Endothelial cell (in vitro differentiated cells): ENCODE measurements around the gene TNFRSF25. TPM values are rescaled to one million over a fixed set of nuclear protein-coding genes. Genes with fewer than 3 reads are reported as not detected.

Source experiments
- DNase-seq: peaks from one replicate; pipeline ENCODE4 v3.0.0; 2021; ENCODE audit warnings: low spot score
- H3K27ac Mint-ChIP-seq: one replicate; pipeline ENCODE4 v1.8.0; 2021; ENCODE audit warnings: mixed read lengths, inconsistent platforms; ENCODE audit not compliant: unreplicated experiment
- H3K27me3 Mint-ChIP-seq: one replicate; pipeline ENCODE4 v1.8.0; 2021; ENCODE audit warnings: mild to moderate bottlenecking, moderate library complexity, mixed read lengths, inconsistent platforms; ENCODE audit not compliant: unreplicated experiment
- H3K36me3 Mint-ChIP-seq: one replicate; pipeline ENCODE4 v1.8.0; 2021; ENCODE audit warnings: mild to moderate bottlenecking, low read depth, mixed read lengths, inconsistent platforms; ENCODE audit not compliant: unreplicated experiment
- H3K4me1 Mint-ChIP-seq: one replicate; pipeline ENCODE4 v1.8.0; 2021; ENCODE audit warnings: mild to moderate bottlenecking, mixed read lengths, inconsistent platforms; ENCODE audit not compliant: unreplicated experiment
- H3K4me3 Mint-ChIP-seq: one replicate; pipeline ENCODE4 v1.8.0; 2021; ENCODE audit warnings: mild to moderate bottlenecking, mixed read lengths, inconsistent platforms; ENCODE audit not compliant: unreplicated experiment
- H3K9me3 Mint-ChIP-seq: one replicate; pipeline ENCODE4 v1.8.0; 2021; ENCODE audit warnings: mixed read lengths, inconsistent platforms; ENCODE audit not compliant: unreplicated experiment
- CTCF ChIP-seq: fragments of 200-600 bp; sonication (generic); IDR thresholded peaks from one replicate; pipeline ENCODE4 v1.5.0; 2021; ENCODE audit warnings: antibody characterized with exemption; ENCODE audit not compliant: unreplicated experiment
- total RNA-seq: library from RNA; stranded (reverse); fragmentation: NEBNext Ultra II Directional; extraction: Animal tissue kit (Norgen Biotek cat#: 25700); gene quantifications from one replicate; pipeline ENCODE4 v1.2.1, GENCODE V29; 2021; ENCODE audit not compliant: unreplicated experiment

TNFRSF25 gene
- total RNA-seq, 1 donor from 2014 or later, result 104 TPM

- peak overlapping the region; percentile 69 for H3K4me3 Mint-ChIP-seq
- no peaks in the 10 kb centered on the region for H3K9me3 Mint-ChIP-seq
- peaks cover 25% of the 10 kb centered on the region for H3K27me3 Mint-ChIP-seq
- no peak overlapping the region for H3K27ac Mint-ChIP-seq
- no peaks in the 10 kb centered on the region for H3K36me3 Mint-ChIP-seq
- TF ChIP-seq CTCF, result no peak
- no peak for DNase-seq
- H3K4me1 Mint-ChIP-seq, result peaks cover 3% of the 10 kb centered on the region
Measured at GRCh38 chr1:6497867-6498575, 32.0 kb upstream of the TNFRSF25 start.

- Mint-ChIP-seq H3K36me3 (no peaks in the 10 kb centered on the region), H3K9me3 (no peaks in the 10 kb centered on the region), H3K4me3 (peak overlapping the region; percentile 69), H3K4me1 (peaks cover 3% of the 10 kb centered on the region), H3K27ac (no peak overlapping the region), H3K27me3 (peaks cover 25% of the 10 kb centered on the region)
- peak; percentile 50 for DNase-seq
- TF ChIP-seq CTCF, result no peak
Measured at GRCh38 chr1:6497215-6497866, 31.4 kb upstream of the TNFRSF25 start.

GRCh38 chr1:6496890-6497214, 30.9 kb upstream of the TNFRSF25 start:
- Mint-ChIP-seq H3K4me3 (no peak overlapping the region), H3K27ac (no peak overlapping the region), H3K4me1 (peaks cover 3% of the 10 kb centered on the region), H3K9me3 (no peaks in the 10 kb centered on the region), H3K27me3 (peaks cover 25% of the 10 kb centered on the region), H3K36me3 (no peaks in the 10 kb centered on the region)
- DNase-seq, result no peak
- no peak for TF ChIP-seq CTCF

GRCh38 chr1:6496365-6496721, 30.4 kb upstream of the TNFRSF25 start:
- Mint-ChIP-seq H3K27ac (no peak overlapping the region), H3K9me3 (no peaks in the 10 kb centered on the region), H3K36me3 (no peaks in the 10 kb centered on the region), H3K4me3 (peak overlapping the region; percentile 67), H3K4me1 (peaks cover 8% of the 10 kb centered on the region), H3K27me3 (peaks cover 27% of the 10 kb centered on the region)
- no peak for TF ChIP-seq CTCF
- no peak for DNase-seq
